ENCODE data around the gene GRIN2A.

The GRIN2A gene

DNA sequence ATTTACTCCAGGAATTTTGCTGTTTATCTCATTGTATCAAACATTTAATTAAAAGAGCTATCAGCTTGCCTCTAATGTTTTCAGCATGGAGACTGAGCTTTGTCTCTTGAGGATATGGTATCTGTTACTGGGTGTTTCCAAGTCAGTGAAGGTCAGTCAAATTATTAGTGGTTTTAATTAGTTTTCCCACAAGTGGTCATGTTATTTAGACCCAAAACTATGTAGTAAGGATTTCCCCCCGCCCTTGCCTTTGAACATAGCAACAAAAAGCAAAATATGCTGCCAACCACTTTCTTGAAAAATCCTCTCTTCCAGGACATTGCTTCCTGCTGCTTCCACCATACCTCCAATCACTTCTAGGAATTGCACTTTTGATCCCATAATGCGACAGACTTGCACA is 355.6 kb downstream of the GRIN2A start:
- no peak for DNase-seq (ENCODE audit: extremely low read depth, insufficient read length)
- no peaks in the 10 kb centered on the region for H3K27me3 ChIP-seq (replicated peaks; ENCODE audit: control insufficient read depth, insufficient read depth, low read length)
- H3K4me3 ChIP-seq (replicated peaks; ENCODE audit: low read depth, low read length) = no peak overlapping the region
- no peaks in the 10 kb centered on the region for H3K36me3 ChIP-seq (ENCODE audit: control insufficient read depth, insufficient read depth, low read length)
- TF ChIP-seq, protein P1, sequence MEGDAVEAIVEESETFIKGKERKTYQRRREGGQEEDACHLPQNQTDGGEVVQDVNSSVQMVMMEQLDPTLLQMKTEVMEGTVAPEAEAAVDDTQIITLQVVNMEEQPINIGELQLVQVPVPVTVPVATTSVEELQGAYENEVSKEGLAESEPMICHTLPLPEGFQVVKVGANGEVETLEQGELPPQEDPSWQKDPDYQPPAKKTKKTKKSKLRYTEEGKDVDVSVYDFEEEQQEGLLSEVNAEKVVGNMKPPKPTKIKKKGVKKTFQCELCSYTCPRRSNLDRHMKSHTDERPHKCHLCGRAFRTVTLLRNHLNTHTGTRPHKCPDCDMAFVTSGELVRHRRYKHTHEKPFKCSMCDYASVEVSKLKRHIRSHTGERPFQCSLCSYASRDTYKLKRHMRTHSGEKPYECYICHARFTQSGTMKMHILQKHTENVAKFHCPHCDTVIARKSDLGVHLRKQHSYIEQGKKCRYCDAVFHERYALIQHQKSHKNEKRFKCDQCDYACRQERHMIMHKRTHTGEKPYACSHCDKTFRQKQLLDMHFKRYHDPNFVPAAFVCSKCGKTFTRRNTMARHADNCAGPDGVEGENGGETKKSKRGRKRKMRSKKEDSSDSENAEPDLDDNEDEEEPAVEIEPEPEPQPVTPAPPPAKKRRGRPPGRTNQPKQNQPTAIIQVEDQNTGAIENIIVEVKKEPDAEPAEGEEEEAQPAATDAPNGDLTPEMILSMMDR (IDR thresholded peaks at IDR 0.05; ENCODE audit: insufficient read depth, low read length, poor library complexity, severe bottlenecking) = no peak

DNA sequence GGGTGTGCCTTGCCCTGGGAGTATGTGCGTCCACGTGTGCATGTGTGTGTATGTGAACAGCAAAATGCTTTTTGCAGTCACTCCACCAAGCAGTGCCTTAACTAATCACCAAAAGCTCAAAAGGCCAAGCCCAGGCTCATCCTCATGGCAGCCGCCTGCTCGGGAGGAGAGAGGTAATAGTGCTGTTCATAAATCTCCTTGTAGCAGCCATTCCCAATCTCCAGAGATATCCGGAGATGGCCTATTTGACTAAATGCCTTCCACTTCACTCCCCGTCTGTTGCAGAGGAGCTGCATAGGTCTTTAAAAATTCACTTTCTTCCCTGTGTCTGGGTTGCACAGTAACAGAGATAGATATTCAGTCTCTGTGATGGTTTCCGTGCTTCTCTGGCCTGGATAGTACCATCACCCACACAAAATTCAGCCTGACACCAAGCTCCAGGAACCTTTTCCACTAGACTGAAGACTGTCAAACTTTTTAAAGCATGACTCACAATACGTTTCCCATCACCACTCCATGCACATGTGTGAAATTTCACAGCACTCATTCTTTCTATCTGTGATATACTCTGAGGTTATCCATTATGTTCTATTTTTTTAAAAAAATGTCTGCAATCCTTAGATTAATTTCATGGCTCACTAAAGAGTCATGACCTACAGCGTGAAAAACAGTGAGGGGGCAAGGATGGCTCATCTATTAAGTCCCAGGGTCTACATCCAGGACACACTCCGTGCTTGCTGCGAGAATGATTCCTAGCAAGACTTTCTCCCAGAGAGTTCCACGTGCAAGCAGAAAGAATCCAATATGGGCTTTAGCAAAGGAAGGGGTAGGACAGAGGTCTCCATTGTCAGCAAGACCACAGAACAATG is 357.8 kb downstream of the GRIN2A start:
- no peak for DNase-seq (ENCODE audit: extremely low read depth, insufficient read length)
- H3K27me3 ChIP-seq (replicated peaks; ENCODE audit: control insufficient read depth, insufficient read depth, low read length) = no peaks in the 10 kb centered on the region
- TF ChIP-seq, protein P1 (IDR thresholded peaks at IDR 0.05; ENCODE audit: insufficient read depth, low read length, poor library complexity, severe bottlenecking) = no peak
- no peaks in the 10 kb centered on the region for H3K36me3 ChIP-seq (ENCODE audit: control insufficient read depth, insufficient read depth, low read length)
- H3K4me3 ChIP-seq (replicated peaks; ENCODE audit: low read depth, low read length) = no peak overlapping the region

DNA sequence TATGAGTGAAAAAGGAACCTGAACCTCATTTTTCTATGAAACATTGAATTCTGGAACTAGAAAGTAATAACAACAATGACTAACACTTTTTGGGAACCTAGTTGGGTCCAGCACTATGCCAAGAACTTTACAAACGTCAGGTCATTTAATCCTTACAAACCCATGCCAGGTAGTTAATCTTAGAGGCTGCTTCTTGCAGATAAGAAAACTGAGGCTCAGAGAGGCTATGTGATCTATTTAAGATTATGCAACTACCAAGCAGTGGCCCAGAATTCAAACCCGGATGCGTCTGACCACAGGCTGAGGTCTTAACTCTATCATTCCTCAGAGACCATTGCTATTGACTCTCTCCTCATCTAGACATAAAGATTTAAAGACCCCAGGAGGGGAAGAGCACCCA is 358.7 kb downstream of the GRIN2A start:
- no peaks in the 10 kb centered on the region for H3K27me3 ChIP-seq (replicated peaks; ENCODE audit: control insufficient read depth, insufficient read depth, low read length)
- H3K4me3 ChIP-seq (replicated peaks; ENCODE audit: low read depth, low read length) = no peak overlapping the region
- TF ChIP-seq, protein P1 (IDR thresholded peaks at IDR 0.05; ENCODE audit: insufficient read depth, low read length, poor library complexity, severe bottlenecking) = no peak
- no peaks in the 10 kb centered on the region for H3K36me3 ChIP-seq (ENCODE audit: control insufficient read depth, insufficient read depth, low read length)
- no peak for DNase-seq (ENCODE audit: extremely low read depth, insufficient read length)

DNA sequence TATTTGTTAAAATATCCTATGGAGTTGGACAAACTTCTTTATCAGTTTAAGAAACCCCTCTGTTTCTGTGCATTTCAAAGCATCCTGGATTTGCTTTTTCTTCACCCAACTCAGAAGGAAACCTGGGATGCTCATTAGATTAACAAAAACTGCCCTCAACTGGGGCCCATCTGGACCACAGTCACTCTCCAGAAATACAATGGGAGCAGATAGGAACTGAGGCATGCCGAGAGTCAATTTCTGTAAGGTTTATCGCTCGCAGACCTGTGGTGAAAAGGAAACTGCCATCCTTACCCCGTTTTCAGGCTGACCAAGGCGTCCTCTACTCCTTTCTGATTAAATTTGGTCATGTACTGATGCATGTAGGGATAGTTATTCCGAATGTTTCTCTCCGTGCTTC is 360.3 kb downstream of the GRIN2A start:
- DNase-seq (ENCODE audit: extremely low read depth, insufficient read length) = no peak
- H3K36me3 ChIP-seq (ENCODE audit: control insufficient read depth, insufficient read depth, low read length) = no peaks in the 10 kb centered on the region
- no peak overlapping the region for H3K4me3 ChIP-seq (replicated peaks; ENCODE audit: low read depth, low read length)
- TF ChIP-seq, protein P1 (IDR thresholded peaks at IDR 0.05; ENCODE audit: insufficient read depth, low read length, poor library complexity, severe bottlenecking) = no peak
- H3K27me3 ChIP-seq (replicated peaks; ENCODE audit: control insufficient read depth, insufficient read depth, low read length) = no peaks in the 10 kb centered on the region

DNA sequence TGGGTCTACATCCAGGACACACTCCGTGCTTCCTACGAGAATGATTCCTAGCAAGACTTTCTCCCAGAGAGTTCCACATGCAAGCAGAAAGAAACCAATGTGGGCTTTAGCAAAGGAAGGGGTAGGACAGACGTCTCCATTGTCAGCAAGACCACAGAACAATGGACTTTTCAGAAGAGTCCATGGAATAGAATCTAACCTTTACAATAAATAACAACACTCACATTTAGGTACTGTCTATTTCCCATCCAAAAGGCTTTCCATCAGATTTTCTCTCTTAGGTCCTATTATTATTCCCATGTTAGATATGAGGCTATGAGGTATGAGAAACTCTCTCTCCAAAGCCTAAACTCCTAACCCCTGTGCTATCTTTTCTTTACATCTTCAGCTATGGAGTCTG is 360.9 kb downstream of the GRIN2A start:
- H3K27me3 ChIP-seq (replicated peaks; ENCODE audit: control insufficient read depth, insufficient read depth, low read length) = no peaks in the 10 kb centered on the region
- DNase-seq (ENCODE audit: extremely low read depth, insufficient read length) = no peak
- TF ChIP-seq, protein P1 (IDR thresholded peaks at IDR 0.05; ENCODE audit: insufficient read depth, low read length, poor library complexity, severe bottlenecking) = no peak
- no peaks in the 10 kb centered on the region for H3K36me3 ChIP-seq (ENCODE audit: control insufficient read depth, insufficient read depth, low read length)
- no peak overlapping the region for H3K4me3 ChIP-seq (replicated peaks; ENCODE audit: low read depth, low read length)
